ENCODE measurements around the gene CRYBA4.

DNA sequence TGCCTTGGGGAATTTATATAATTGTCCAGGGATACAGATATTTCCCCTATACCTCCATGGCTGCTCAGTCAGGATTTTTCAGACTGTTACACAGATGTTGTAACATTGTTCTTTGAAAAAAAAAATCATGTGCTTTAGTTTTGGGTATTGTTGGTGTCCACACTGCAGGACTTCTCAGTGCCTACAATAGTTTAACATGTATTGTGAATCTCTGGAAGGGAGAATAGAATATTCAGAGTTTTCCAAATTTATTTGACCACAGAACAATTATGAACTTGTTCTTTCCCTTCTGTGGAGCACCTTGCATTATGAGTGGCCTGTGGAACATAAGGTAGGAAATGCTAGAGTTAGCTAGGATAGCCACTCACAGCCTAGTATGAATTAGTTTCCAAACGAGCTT is 14.5 kb downstream of the CRYBA4 start:
- TF ChIP-seq MAX (IDR thresholded peaks at IDR 0.05; ENCODE audit: low read depth) (no peak), CTCF (IDR thresholded peaks at IDR 0.05) (no peak), MXI1 (IDR thresholded peaks at IDR 0.05; ENCODE audit: low read depth, low read length) (no peak), MEF2A (IDR thresholded peaks at IDR 0.05; ENCODE audit: borderline replicate concordance, low read depth) (no peak), EP300 (IDR thresholded peaks at IDR 0.05; ENCODE audit: borderline replicate concordance in 1 of 2, low read depth in 1 of 2, low read length in 1 of 2) (no peak), TCF12 (IDR thresholded peaks at IDR 0.05) (no peak), RAD21 (IDR thresholded peaks at IDR 0.05; ENCODE audit: low read length) (no peak), POLR2AphosphoS5 (IDR thresholded peaks at IDR 0.05; ENCODE audit: low read depth, low read length) (no peak), FOSL2 (IDR thresholded peaks at IDR 0.05; ENCODE audit: borderline replicate concordance, low read depth) (no peak), SMC3 (IDR thresholded peaks at IDR 0.05; ENCODE audit: low read depth, low read length) (no peak), GATA2 (CRISPR knock-in tag; IDR thresholded peaks at IDR 0.05) (no peak), FOXJ3 (CRISPR knock-in tag; IDR thresholded peaks at IDR 0.05) (no peak), IRF3 (IDR thresholded peaks at IDR 0.05; ENCODE audit: low read depth, low read length) (no peak)
